CD14-positive monocyte (primary cell): ENCODE measurements around the gene WWTR1. TPM values are rescaled to one million over a fixed set of nuclear protein-coding genes. Genes with fewer than 3 reads are reported as not detected.
A peak's percentile ranks its signal among the peaks of the same experiment; 100 is the strongest.

Experiments used
- DNase-seq, 3 donors: peaks; one replicate each; pipeline ENCODE4 v3.0.0-alpha.2; 2011 to 2022
- H2AFZ ChIP-seq: 2 replicates; pipeline ENCODE4 v1.6.0; 2012; ENCODE audit warnings: mild to moderate bottlenecking, low read depth, low read length, inconsistent platforms; ENCODE audit not compliant: insufficient read depth, poor library complexity, severe bottlenecking
- H3K27ac ChIP-seq, 2 donors: 1 replicate in 1 of 2; 2 replicates in 1 of 2; pipeline ENCODE4 v1.5.1; 2012 to 2013; ENCODE audit warnings: low read length in 2 of 2, control low read depth in 1 of 2, inconsistent platforms in 1 of 2, low read depth in 1 of 2, mild to moderate bottlenecking in 1 of 2
- H3K27me3 ChIP-seq, 2 donors: one replicate each; pipeline versions ENCODE4 v1.6.0 to v1.6.1; 2011 to 2013; ENCODE audit warnings: low read length in 2 of 2; ENCODE audit not compliant: control insufficient read depth in 2 of 2, insufficient read depth in 2 of 2
- H3K36me3 ChIP-seq, 2 donors: replicated peaks in 1 of 2; 1 replicate in 1 of 2; 2 replicates in 1 of 2; pipeline versions ENCODE4 v1.5.1 to v1.6.1; 2012 to 2013; ENCODE audit warnings: low read length in 2 of 2, control low read depth in 1 of 2, inconsistent platforms in 1 of 2, mild to moderate bottlenecking in 1 of 2; ENCODE audit not compliant: insufficient read depth in 2 of 2, control insufficient read depth in 1 of 2
- H3K4me1 ChIP-seq, 2 donors: 1 replicate in 1 of 2; 2 replicates in 1 of 2; pipeline versions ENCODE4 v1.5.1 to v1.6.1; 2012 to 2013; ENCODE audit warnings: low read length in 2 of 2, control low read depth in 1 of 2, inconsistent platforms in 1 of 2, mild to moderate bottlenecking in 1 of 2, moderate library complexity in 1 of 2; ENCODE audit not compliant: insufficient read depth in 2 of 2, control insufficient read depth in 1 of 2
- H3K4me2 ChIP-seq: replicated peaks from 2 replicates; pipeline ENCODE3; 2012; ENCODE audit warnings: low read length, moderate library complexity, mild to moderate bottlenecking; ENCODE audit not compliant: poor library complexity, severe bottlenecking; ENCODE audit errors: extremely low read depth
- H3K4me3 ChIP-seq, 3 experiments: fragments of 200-600 bp in 1 of 3; sonication (generic) in 1 of 3; replicated peaks in 1 of 3; 1 replicate in 2 of 3; 2 replicates in 1 of 3; pipeline ENCODE4 v1.5.1; 2011 to 2013; ENCODE audit warnings: low read length in 3 of 3, mild to moderate bottlenecking in 3 of 3, control low read depth in 2 of 3, low read depth in 2 of 3, inconsistent platforms in 1 of 3, moderate library complexity in 1 of 3
- H3K79me2 ChIP-seq: 2 replicates; pipeline ENCODE4 v1.6.0; 2012; ENCODE audit warnings: mild to moderate bottlenecking, control low read depth, inconsistent platforms, low read length, moderate library complexity; ENCODE audit not compliant: insufficient read depth
- H3K9ac ChIP-seq: 2 replicates; pipeline ENCODE4 v1.6.0; 2017; ENCODE audit warnings: low read length, mild to moderate bottlenecking; ENCODE audit not compliant: insufficient read depth, poor library complexity, severe bottlenecking
- H3K9me3 ChIP-seq, 2 donors: replicated peaks in 1 of 2; 1 replicate in 1 of 2; 2 replicates in 1 of 2; pipeline versions ENCODE4 v1.5.1 to v1.6.1; 2012 to 2013; ENCODE audit warnings: low read length in 2 of 2, control low read depth in 1 of 2; ENCODE audit not compliant: control insufficient read depth in 1 of 2, insufficient read depth in 1 of 2
- H4K20me1 ChIP-seq: 2 replicates; pipeline ENCODE4 v1.6.0; 2012; ENCODE audit warnings: mild to moderate bottlenecking, low read length, control low read depth, moderate library complexity; ENCODE audit not compliant: insufficient read depth
- H3K27ac Mint-ChIP-seq, 7 donors: one replicate each; pipeline ENCODE4 v1.8.0; 2020; ENCODE audit warnings: mild to moderate bottlenecking in 7 of 7, mixed read lengths in 7 of 7, moderate library complexity in 6 of 7, inconsistent platforms in 2 of 7
- H3K27me3 Mint-ChIP-seq, 3 donors: one replicate each; pipeline ENCODE4 v1.8.0; 2021 to 2022; ENCODE audit warnings: low read depth in 3 of 3, mild to moderate bottlenecking in 3 of 3, mixed read lengths in 3 of 3, moderate library complexity in 3 of 3, inconsistent platforms in 1 of 3
- H3K36me3 Mint-ChIP-seq, 2 donors: one replicate each; pipeline ENCODE4 v1.8.0; 2020; ENCODE audit warnings: mixed read lengths in 2 of 2, inconsistent platforms in 1 of 2, mild to moderate bottlenecking in 1 of 2
- H3K4me1 Mint-ChIP-seq: one replicate; pipeline ENCODE4 v1.8.0; 2020; ENCODE audit warnings: mild to moderate bottlenecking, mixed read lengths
- H3K4me3 Mint-ChIP-seq, 2 donors: one replicate each; pipeline ENCODE4 v1.8.0; 2020; ENCODE audit warnings: mild to moderate bottlenecking in 2 of 2, mixed read lengths in 2 of 2, moderate library complexity in 1 of 2
- H3K9me3 Mint-ChIP-seq, 7 donors: one replicate each; pipeline ENCODE4 v1.8.0; 2020 to 2022; ENCODE audit warnings: mixed read lengths in 7 of 7, mild to moderate bottlenecking in 6 of 7, moderate library complexity in 6 of 7, inconsistent platforms in 2 of 7
- CTCF ChIP-seq: fragments of 200-600 bp; IDR thresholded peaks from one replicate; pipeline ENCODE4 v1.8.0; 2022; ENCODE audit warnings: antibody characterized with exemption, mild to moderate bottlenecking
- WGBS: methylation state at CpG from one replicate; pipeline ENCODE4 v1.1.5; 2013; ENCODE audit warnings: missing lambda C conversion rate; ENCODE audit not compliant: insufficient coverage; 5-methylcytosine and 5-hydroxymethylcytosine counted together
- intact Hi-C, 2 donors: fragments of 100-400 bp; cut with micrococcal nuclease; formaldehyde crosslinking; loops; one replicate each; pipeline versions ENCODE4 v1.15.0 to v1.15.1; 2023
- polyA plus RNA-seq, 3 donors: library from polyadenylated mRNA; depleted of rRNA in 1 of 3; unstranded in 2 of 3; stranded (reverse) in 1 of 3; fragments of 300-500 nt in 2 of 3; fragments of >200 nt in 1 of 3; fragmentation: Illumina TruSeq in 2 of 3; gene quantifications; 1 replicate in 2 of 3; 2 replicates in 1 of 3; pipeline ENCODE4 v1.2.3, GENCODE V29; 2012 to 2021

Gene WWTR1
- polyA plus RNA-seq, 3 donors, result not detected

GRCh38 chr3:149489060-149489690, 168.7 kb downstream of the WWTR1 start:
- no peak overlapping the region for H3K4me3 Mint-ChIP-seq
- DNase-seq, result no peak
- H3K4me1 ChIP-seq, result no peaks in the 10 kb centered on the region
- intact Hi-C loops, result no loop called here
- H3K9ac ChIP-seq, result no peak overlapping the region
- H3K9me3 ChIP-seq, result no peaks in the 10 kb centered on the region
- H4K20me1 ChIP-seq, result no peaks in the 10 kb centered on the region
- H2AFZ ChIP-seq, result no peak overlapping the region
- 73% methylated on average over 3 of the region's 6 CpGs for WGBS
- H3K4me3 ChIP-seq, result no peak overlapping the region
- peak; percentile 56 for TF ChIP-seq CTCF
- H3K36me3 ChIP-seq, result no peaks in the 10 kb centered on the region
- peaks cover 6 to 8% of the 10 kb centered on the region in 2 donors for H3K27me3 ChIP-seq
- no peak overlapping the region for H3K4me2 ChIP-seq
- peak overlapping the region in 1 of 7 donors; percentile 6 for H3K27ac Mint-ChIP-seq
- no peaks in the 10 kb centered on the region for H3K79me2 ChIP-seq
- H3K9me3 Mint-ChIP-seq, result peaks cover 0 to 7% (median 2%) of the 10 kb centered on the region in 7 donors
- H3K27me3 Mint-ChIP-seq, result peaks cover 5 to 19% (median 9%) of the 10 kb centered on the region in 3 donors
- no peak overlapping the region for H3K27ac ChIP-seq
- peaks cover 16% of the 10 kb centered on the region for H3K4me1 Mint-ChIP-seq
- no peaks in the 10 kb centered on the region for H3K36me3 Mint-ChIP-seq

- WGBS, result no CpG with 5 or more reads among the region's 6 CpGs
- H3K27ac Mint-ChIP-seq, result no peak overlapping the region
- peak; percentile 70 for TF ChIP-seq CTCF
- no peaks in the 10 kb centered on the region for H4K20me1 ChIP-seq
- no peak overlapping the region for H3K9ac ChIP-seq
- peaks cover 5 to 9% (median 6%) of the 10 kb centered on the region in 3 donors for H3K27me3 Mint-ChIP-seq
- H3K36me3 ChIP-seq, result no peaks in the 10 kb centered on the region
- H3K4me3 ChIP-seq, result no peak overlapping the region
- H3K9me3 Mint-ChIP-seq, result peaks cover 0 to 7% (median 2%) of the 10 kb centered on the region in 7 donors
- no peak overlapping the region for H2AFZ ChIP-seq
- H3K27me3 ChIP-seq, result peaks cover 6% of the 10 kb centered on the region in 2 donors
- peak in 2 of 3 donors; percentile 27 to 39 for DNase-seq
- H3K4me3 Mint-ChIP-seq, result no peak overlapping the region
- no peak overlapping the region for H3K4me2 ChIP-seq
- no peak overlapping the region for H3K27ac ChIP-seq
- no peaks in the 10 kb centered on the region for H3K79me2 ChIP-seq
- H3K4me1 Mint-ChIP-seq, result peaks cover 12% of the 10 kb centered on the region
- intact Hi-C loops, result no loop called here
- no peaks in the 10 kb centered on the region for H3K36me3 Mint-ChIP-seq
- no peaks in the 10 kb centered on the region for H3K4me1 ChIP-seq
- H3K9me3 ChIP-seq, result no peaks in the 10 kb centered on the region
Measured at GRCh38 chr3:149487598-149488197, 170.1 kb downstream of the WWTR1 start.
